GM04503 (cell line): Measurements from ENCODE around the gene POLD3.
"Not testable (repeated sequence)": the region's sequence is repeated elsewhere in the genome, so short reads cannot be mapped to it uniquely, and the experiment has no call there.

Experiments
- DNase-seq: peaks from one replicate; pipeline ENCODE4 v3.0.0-alpha.2; 2012; ENCODE audit warnings: low read depth

POLD3 gene

DNA sequence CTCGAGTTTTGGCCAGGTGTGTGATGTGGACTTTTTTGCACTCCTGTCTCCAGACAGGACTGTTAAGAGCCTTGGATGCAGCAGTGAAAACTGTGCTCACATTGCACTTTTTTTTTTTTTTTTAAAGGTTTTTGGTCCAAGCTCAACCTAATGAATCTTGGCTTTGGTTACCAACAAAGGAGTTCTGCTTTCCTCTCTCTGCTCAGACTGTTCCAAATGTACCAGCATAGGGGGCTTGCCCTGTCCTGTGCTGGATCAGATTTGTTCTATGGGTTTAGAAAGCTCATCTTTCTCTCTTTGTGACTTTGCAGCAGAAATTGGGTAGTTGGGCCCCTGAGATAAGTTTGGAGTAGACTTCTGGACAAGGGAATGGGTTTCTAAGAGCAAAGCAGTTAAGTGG, 45.3 kb downstream of the POLD3 start:
- DNase-seq, result no peak

DNA sequence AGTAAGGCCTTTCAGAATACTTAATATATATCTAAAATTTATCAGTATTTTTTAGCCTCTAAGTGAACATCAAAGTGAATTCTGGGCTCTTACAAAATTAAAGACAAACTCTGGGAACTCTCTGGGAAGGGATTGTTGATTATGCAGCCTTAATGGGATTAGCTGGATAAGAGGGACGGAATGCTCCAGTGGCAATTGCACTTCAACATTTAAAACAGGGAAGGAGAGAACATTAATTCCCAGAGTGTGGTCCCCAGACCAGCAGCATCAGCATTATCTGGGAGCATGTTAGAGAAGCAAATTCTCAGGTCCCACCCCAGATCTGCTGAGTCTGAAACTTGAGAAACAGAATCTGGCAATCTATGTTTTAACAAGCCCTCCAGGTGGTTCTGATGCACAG, 46.5 kb downstream of the POLD3 start:
- DNase-seq, result no peak

DNA sequence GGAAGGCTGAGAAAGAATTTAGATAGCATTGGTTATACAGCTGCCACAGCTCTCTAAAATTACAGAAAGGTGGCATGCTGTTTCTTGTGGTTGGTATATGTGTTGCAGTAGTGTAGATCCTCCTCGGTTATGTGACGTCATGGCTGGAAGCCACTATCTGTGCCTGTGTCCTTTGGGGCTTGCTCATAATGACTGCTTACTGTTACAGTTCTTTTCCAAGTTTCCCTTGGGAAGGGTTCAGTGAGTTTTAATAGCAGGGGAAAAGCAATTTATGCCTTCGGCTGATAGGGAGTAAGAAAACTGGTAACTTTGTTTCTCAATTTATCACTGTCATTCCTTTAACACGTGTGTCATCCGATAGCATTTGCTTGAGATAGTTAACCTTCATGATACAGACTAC, 47.2 kb downstream of the POLD3 start:
- no peak for DNase-seq

DNA sequence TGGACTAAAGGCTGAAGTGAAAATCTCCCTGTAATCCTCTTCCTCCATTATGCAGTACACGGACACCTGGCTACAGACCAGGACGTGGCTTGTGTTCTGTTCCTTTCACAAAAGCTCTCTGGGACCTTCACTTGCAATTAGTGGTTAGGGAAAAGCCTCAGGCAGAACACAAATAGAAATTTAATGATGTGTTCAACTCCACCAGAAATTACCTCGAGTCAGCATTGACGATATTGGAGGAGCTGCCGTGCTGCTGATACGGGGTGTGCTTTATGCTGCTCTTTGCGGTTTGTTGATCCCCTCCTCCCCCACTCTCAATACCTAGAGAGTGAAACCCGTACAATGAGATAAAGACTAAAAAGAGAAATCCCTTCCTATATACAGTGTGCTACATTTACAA, 48.9 kb downstream of the POLD3 start:
- no peak for DNase-seq

DNA sequence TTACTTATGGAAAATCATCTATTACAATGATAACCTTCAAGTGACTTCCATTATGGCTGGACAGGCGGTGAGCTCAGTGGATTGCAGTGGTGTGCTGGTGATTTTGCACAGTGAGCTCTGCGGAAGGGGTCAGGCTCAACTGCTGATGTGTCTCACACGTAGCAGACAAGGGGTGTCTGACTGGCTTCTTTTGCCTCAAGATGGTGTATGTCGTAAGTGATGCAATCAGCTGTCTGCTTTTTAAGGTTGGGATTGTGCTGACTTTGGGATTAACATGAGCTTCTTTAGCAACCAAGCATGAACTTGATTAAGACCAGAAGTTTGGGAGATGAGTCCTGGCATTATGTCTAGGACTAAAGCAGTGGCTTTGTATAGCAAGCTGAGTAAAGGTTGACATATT, 49.5 kb downstream of the POLD3 start:
- no peak for DNase-seq

DNA sequence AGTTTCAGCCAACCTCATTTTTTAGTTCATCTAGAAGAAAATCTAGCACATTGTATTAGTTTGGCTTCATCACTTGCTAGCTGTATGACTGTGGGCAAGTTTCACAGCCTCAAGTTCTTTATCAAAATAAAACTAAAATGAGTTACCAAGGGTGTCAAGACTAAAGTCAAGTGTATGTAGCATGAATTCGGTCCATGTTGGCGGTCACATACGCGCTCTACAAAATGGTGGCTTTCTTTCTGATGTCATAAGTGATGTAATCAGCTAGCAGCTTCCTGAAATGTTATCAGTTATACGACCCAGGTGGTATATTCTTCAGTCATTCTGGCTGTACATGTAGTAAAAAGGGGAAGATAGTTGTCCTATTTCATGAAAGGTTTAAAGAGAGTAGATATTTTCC, 50.5 kb downstream of the POLD3 start:
- no peak for DNase-seq

DNA sequence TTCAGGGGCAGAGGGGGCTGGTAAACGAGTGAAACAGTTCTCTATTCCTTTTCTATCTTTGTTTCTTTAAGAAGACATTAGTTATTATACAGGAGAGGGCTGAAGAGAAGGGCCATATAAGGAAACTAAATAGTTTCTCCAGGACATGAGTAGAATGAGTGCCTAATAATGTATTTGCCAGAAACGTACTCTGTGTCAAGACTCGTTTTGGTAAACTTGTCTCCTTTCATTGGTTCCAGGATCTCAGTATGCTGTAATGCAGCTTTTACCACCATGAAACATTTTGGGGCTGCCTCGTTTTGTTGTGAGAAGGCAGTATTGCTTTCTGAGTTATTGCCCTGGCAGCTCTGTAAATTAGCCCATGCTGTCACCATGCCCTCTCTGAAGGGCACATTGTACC, 51.7 kb downstream of the POLD3 start:
- no peak for DNase-seq

DNA sequence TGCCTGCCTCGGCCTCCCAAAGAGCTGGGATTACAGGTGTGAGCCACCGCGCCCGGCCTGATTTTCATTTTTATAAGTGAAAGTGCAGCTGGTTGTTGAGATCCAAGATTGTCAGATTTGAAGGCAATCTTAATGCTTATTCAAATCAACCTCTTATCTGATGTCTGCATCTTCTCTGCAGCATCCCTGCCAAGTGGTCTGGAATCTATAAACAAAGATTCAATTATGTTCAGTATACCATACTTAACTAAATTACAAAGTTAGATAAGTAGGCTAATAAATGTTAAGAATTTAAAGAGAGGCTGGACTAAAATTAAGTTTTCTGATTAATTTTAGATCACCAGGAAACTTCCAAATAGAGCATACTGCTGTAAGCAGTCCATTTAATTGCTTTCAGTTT, 53.8 kb downstream of the POLD3 start:
- DNase-seq, result no peak

DNA sequence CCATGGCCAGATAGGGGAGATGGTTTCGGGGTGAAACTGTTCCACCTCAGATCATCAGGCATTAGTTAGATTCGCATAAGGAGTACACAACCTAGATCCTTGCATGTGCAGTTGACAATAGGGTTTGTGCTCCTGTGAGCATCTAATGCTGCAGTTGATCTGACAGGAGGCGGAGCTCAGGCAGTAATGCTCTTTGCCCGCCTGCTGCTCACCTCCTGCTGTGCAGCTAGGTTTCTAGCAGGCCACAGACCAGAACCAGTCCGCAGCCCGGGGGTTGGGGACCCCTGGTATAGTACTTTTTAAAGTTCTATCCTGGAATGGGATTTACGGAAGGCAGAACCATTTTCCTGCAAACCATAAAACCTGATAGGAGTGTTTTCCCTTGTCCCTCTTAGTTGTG, 54.6 kb downstream of the POLD3 start:
- no peak for DNase-seq

DNA sequence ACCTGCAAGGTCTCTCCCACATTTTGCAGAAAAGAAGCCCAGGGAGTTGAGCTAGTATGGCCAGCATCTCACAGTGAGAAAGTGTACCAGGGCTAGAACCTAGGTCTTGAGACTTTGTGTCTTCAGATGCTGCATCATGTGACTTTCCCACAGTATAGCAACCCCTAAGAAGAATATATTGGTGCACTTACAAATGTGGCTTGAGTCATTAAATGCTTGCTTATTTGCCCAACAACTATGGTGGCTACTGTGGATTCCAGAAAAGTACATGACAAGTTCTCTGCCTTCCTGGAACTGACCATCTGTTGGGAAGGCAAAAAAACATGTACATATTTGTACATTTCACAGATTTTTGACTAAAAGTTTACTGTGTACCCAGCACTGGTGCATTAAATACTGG, 55.0 kb downstream of the POLD3 start:
- DNase-seq, result no peak

DNA sequence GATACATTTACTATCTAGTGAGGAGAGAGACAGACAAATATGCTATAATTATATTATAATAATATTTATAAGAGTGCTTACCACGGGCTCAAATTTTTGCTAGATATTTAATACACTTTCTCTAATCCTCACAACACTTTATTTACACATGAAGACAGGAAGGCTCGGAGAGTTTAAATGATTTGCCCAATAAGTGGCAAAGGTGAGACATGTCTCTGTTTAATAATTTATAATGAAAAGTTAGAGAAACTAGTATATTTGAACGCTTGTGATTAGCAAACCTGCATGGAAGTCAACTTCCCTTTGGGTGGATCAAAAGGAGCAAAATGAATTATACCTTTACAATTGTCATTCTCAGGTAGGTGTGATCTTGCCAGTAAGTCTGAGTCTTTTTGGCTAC, 55.4 kb downstream of the POLD3 start:
- DNase-seq, result no peak

DNA sequence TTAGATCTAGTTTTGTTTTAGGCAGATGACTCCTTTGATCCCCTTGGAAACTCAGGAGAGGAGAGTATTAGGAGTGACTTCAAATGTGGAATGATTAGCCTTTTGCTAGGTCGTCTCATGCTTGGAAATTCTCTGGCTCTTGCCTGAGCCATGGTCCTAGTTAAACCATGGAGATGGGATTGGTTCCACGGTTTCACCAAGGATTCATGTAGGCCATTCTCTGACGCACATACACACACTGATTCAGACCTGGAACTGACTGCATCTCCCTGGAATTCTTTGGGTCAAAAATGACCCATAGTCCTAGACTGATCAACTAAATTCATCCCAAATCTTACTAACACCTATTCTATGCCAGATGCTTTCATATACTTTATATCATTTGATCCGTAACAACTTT, 56.5 kb downstream of the POLD3 start:
- no peak for DNase-seq

DNA sequence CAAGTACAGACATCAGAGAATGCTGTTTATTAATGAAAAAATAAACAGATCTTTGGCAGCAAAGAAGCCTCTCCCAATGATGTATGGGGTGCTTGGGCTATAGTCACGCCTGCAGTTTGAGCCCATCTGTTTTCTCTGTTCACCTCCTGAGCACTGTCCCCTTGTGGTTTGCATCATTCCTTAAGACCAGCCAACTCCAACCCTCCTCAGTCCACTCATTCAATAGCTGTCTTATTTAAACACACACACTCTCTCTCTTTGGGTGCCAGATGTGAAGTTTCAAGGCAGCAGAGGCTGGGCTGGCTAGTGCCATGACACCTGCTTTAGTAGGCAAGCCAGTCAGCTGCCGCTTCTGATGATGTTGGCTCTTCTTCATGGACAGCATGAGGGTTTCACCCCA, 58.1 kb downstream of the POLD3 start:
- DNase-seq, result peak; percentile 33

DNA sequence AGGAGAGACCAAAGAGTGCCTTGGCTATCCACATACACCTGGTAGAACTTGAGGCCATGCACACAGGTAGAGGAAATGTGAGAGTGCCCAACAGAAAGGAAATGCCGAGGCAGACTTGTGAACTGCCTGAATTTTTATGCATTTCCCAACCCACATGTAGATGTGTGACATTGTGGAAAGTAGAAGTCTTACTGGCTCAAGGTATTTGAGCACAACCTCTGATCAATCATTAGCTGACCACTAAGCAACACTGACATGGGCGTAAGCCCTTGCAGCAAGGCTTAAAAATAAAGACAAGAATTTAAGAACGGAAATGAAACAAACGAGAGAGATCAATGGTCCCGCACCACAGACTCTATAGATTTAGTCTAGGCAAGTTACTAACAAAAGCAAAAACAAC, 62.6 kb downstream of the POLD3 start:
- DNase-seq, result no peak

DNA sequence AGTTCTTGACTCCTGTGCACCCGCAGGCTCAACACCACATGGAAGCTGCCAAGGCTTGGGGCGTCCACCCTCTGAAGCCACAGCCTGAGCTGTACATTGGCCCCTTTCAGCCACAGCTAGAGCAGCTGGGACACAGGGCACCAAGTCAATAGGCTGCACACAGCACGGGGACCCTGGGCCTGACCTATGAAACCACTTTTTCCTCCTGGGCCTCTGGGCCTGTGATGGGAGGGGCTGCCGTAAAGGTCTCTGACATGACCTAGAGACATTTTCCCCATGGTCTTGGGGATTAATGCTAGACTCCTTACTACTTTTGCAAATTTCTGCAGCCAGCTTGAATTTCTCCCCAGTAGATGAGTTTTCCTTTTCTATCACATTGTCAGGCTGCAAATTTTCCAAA, 66.7 kb downstream of the POLD3 start:
- not testable (repeated sequence) for DNase-seq

DNA sequence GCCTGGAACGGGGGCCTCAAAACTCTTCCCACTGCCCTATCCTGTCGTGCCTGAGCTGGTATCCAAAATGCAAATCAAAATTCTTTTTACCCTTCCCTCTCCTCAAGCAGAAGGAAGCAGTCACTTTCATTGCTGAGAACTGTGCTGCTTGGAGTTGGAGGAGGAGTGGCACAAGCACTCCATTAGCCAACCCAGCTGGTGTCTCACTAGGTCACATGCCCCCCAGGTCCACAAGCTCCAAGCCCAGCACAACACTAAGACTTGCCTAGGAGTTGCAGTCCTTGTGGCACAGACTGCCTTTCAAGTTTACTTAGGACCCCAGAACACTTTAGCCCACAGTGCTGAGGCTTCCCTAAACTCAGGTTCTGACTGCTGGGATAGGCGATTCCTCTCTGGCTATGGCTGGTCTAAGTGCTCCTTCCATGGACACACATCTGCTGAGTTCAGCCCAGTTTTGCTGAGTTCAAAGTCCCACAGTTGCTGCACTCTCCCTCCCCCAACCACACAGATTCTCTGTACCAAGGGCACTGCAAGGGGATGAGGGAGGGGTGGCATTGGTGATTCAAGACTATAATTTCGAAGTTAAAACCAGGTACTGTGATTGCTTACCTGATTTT, 70.2 kb downstream of the POLD3 start:
- DNase-seq, result no peak

DNA sequence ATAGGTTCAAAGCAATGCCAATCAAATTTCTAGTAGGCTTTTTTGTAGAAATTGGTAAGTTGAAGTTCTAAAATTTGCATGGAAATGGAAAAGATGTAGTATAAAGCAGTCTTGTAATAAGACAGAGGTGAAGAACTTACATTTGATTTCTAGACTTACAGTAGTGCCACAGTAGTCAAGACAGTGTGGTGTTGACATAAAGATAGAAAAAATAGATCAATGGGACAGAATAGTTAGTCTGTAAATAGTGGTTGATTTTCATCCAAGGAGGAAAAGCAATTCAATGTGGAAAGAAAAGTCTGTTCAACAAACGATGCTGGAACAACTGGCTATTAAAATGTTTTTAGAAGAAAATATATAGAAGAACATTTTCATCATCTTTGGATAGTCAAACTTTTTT, 70.9 kb downstream of the POLD3 start:
- DNase-seq, result no peak

DNA sequence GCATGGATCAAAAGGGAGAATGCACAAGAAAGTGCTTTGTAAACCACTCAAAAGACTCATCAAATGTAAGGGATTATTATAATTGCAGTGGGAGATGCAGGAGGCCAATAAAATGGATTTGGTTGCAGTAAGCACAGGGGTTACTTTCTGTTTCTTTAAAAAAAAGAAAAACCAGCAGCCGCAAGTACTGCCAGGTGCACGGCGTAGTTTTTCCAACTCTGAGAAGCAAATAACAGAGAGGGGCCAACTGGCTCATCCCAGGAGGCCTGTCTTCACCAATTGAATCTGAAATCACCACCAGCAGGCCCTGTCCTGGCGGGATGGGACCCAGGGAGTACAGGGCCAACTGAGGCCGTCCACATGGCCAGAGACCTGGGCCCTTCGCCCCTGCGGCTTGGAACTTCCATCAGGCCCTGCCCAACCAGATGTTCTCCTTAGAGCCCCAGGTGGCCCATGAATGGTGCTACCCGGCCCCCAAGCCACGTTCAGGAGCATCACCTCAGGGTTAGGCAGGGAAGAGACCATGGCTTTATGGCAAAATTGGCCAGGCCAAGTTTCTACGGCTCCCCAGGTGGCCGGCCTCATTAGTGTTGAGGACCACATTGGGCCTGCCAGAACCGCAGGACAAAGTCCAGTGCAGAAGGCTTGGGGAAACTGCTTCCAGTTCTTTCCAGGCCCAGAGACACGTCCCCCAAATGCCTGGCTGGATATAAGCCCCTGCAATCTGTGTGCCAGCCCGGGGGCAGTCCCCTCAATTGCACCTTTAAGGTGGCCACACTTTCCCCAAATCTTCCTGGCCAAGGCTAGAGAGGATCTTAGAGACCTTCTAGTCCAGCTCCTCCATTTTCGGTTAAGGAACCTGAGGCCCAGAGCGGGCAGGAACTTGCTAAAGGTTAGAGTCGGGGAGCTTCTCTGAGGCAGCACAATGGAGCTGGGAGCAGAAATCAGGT, 77.1 kb downstream of the POLD3 start:
- no peak for DNase-seq

DNA sequence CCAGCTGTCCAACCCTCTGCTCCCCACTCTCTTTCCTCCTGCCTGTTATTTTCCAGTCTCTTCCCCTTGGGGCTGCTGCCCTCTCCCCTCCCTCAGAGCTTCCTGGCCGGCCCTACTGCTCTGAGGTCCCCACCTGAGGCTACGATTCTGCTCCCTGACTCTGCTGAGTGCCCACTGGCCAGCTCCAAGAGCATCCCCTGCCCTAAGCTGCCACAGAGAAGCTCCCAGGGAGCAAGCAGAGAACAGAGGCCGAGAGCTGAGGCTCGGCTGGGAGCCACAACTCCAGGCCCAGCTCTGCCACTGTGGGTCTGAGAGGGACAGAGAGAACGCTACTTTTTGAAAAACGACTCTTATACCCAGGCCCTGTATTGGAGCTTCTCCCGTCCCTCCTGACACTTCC, 77.8 kb downstream of the POLD3 start:
- DNase-seq, result no peak

DNA sequence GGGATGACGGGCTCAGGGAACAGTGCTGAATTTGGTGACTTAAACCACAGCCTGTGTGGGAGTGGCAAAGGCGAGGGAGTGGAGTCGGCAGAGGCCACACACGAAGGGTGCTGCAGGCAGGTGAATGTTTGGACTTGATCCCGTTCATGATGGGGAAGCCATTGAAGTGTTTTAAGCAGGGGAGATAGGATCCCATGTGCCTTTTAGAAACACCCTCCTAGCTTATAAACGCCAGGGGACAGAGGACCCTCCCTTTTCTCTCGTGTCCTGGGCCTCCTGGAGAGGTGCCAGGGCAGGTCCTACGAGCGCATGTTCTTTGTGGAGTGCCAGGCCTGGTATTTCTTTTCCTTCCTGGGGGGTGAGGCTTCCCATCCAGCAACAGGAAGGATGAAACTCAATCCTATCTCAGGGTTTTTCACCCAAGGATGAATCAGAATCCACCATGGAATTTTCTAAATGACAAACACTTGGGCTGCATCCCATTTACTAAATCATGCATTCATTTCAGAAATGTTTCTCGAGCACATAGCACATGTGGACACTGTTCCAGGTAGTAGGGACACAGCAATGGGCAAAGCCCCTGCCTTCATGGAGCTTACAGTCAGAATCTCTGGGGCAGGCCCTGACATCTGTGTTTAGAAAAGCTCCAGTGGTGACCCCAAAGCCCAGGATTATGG, 79.3 kb downstream of the POLD3 start:
- DNase-seq, result peak; percentile 44

DNA sequence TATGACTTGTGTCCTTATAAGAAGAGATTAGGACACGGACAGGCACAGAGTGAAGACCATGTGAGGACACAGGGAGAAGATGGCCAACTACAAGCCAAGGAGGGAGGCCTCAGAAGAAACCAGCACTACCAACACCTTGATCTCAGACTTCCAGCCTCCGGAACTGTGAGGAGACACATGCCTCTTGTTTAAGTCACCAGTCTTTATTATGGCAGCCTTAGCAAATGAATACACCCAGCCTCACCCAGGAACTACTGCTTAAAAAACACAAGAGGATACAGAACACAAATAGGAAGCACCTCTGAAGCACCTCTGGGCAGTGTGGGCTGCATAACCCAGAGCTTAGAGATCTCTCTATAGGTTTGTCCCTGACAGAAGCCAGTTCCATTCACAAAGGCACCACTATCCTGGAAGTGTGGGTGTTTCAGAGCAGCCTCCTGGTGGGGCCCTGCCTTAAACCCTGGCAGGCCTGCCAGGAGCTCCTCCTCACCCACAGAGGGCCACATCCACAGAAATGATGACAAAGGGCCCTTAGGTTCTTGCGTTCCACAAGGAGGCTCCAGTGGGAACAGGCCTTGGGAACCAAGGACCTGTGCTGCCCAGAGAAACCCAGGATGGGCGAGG, 80.1 kb downstream of the POLD3 start:
- no peak for DNase-seq

DNA sequence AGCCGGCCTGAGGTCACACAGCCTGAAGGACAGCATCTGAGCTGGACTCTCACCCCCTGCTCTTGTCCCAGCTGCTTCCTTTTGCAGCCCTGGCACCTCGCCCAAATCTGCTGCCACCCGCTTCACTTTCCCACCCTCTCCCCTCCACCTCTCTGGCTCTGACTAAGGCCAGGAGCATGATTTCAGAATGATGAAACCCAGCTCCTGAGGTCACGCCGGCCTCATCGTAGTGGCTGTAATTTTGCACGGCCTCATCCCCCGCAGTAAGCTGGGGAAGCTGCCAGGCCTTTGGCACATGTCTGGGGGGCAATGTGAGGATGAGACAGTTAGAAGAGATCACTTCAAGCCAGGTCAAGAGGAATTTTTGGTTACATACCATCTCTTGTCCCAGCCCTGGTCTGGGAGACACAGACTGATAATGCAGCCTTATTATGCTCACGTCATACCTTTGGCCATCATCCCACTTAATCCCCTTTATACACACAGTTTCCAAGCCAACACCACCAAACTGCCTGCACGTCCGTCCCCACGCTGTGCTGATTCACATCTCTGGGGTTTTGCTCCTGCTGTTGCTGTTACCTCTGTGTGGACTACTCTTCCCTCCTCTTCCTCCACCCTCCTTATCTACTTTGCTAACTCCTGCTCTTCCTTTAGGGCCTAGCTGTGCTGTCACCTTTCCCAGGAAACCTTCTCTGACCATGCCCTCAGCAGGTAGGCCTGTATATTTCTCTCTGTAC, 80.7 kb downstream of the POLD3 start:
- peak; percentile 95 for DNase-seq
